Adrenal gland (tissue), 5 donors: Measurements from ENCODE around the gene ARFIP1.

ENCODE experiments used
- CTCF ChIP-seq, 6 experiments: fragments of 450-650 bp in 4 of 6; fragments of 200-600 bp in 2 of 6; sonication (generic) in 1 of 6; IDR thresholded peaks; 1 replicate in 5 of 6; 2 replicates in 1 of 6; pipeline versions ENCODE4 v1.5.1 to v1.8.0; 2016 to 2021; ENCODE audit warnings: antibody characterized with exemption in 6 of 6, mild to moderate bottlenecking in 2 of 6, moderate library complexity in 1 of 6
- POLR2A ChIP-seq, 2 donors: fragments of 450-650 bp; IDR thresholded peaks; one replicate each; pipeline ENCODE4 v1.6.1; 2017; ENCODE audit warnings: antibody characterized with exemption in 2 of 2, mild to moderate bottlenecking in 2 of 2, moderate library complexity in 1 of 2
- donor health status: DM: no; HTN: no; CAD: no.

- TF ChIP-seq CTCF (IDR thresholded peaks at IDR 0.05): no peak
- no peak for TF ChIP-seq POLR2A (IDR thresholded peaks at IDR 0.05)
Observed at GRCh38 chr4:152940461-152940860, 160.7 kb downstream of the ARFIP1 start.
